Caco-2 (cell line): ENCODE measurements around the gene SNX4. TPM values are rescaled to one million over a fixed set of nuclear protein-coding genes. Genes with fewer than 3 reads are reported as not detected.
A peak's percentile ranks its signal among the peaks of the same experiment; 100 is the strongest.

Source experiments
- Bru-seq: library from RNA; stranded (reverse); fragments of 400-500 nt; gene quantifications from one replicate; lab custom pipeline; 2021; lab: Mats Ljungman, UMichigan
- BruChase-seq, 2 experiments: library from RNA; stranded (reverse); fragments of 400-500 nt; gene quantifications; one replicate each; lab custom pipeline; 2021; lab: Mats Ljungman, UMichigan
- BruUV-seq: library from RNA; stranded (reverse); fragments of 400-500 nt; replicated peaks from 2 replicates; lab custom pipeline; 2021; lab: Mats Ljungman, UMichigan
- CTCF ChIA-PET: fragments of 300-600 bp; sonication (Branson Sonifier 250); formaldehyde crosslinking; loops from one replicate; lab custom pipeline; 2022; ENCODE audit warnings: antibody characterized with exemption; lab: Charles Lee
- POLR2A ChIA-PET: fragments of 300-600 bp; sonication (Branson Sonifier 250); formaldehyde crosslinking; loops from one replicate; lab custom pipeline; 2022; ENCODE audit warnings: antibody characterized with exemption; lab: Charles Lee
- DNase-seq, 2 experiments: peaks; one replicate each; pipeline versions ENCODE4 v3.0.0 to v3.0.0-alpha.2; 2020 to 2022
- H3K27me3 ChIP-seq: replicated peaks from 2 replicates; pipeline ENCODE4 v1.6.0; 2011; ENCODE audit warnings: low read length; ENCODE audit not compliant: control insufficient read depth, insufficient read depth
- H3K36me3 ChIP-seq: 2 replicates; pipeline ENCODE4 v1.5.1; 2011; ENCODE audit warnings: low read length; ENCODE audit not compliant: control insufficient read depth, insufficient read depth
- H3K4me1 ChIP-seq: fragments of 250-450 bp; sonication (Bioruptor Pico); 2 replicates; pipeline ENCODE4 v1.5.1; 2020; ENCODE audit warnings: mild to moderate bottlenecking
- H3K4me3 ChIP-seq: 2 replicates; pipeline ENCODE4 v1.5.1; 2011; ENCODE audit warnings: low read depth, mild to moderate bottlenecking, control low read depth, low read length
- H3K9me3 ChIP-seq: fragments of 250-450 bp; sonication (Bioruptor Pico); 2 replicates; pipeline ENCODE4 v1.5.1; 2020; ENCODE audit warnings: mild to moderate bottlenecking, moderate library complexity
- H3K27ac Mint-ChIP-seq: one replicate; pipeline ENCODE4 v1.8.0; 2022; ENCODE audit warnings: mixed read lengths; ENCODE audit not compliant: unreplicated experiment
- H3K27me3 Mint-ChIP-seq: one replicate; pipeline ENCODE4 v1.8.0; 2022; ENCODE audit warnings: mixed read lengths; ENCODE audit not compliant: insufficient read depth, unreplicated experiment
- H3K36me3 Mint-ChIP-seq: one replicate; pipeline ENCODE4 v1.8.0; 2022; ENCODE audit warnings: mild to moderate bottlenecking, mixed read lengths; ENCODE audit not compliant: insufficient read depth, unreplicated experiment
- H3K4me1 Mint-ChIP-seq: one replicate; pipeline ENCODE4 v1.8.0; 2022; ENCODE audit warnings: low read depth, mixed read lengths; ENCODE audit not compliant: unreplicated experiment
- H3K4me3 Mint-ChIP-seq: one replicate; pipeline ENCODE4 v1.8.0; 2022; ENCODE audit warnings: mild to moderate bottlenecking, moderate library complexity, mixed read lengths; ENCODE audit not compliant: unreplicated experiment
- H3K9me3 Mint-ChIP-seq: one replicate; pipeline ENCODE4 v1.8.0; 2022; ENCODE audit warnings: mixed read lengths; ENCODE audit not compliant: unreplicated experiment
- CTCF ChIP-seq, 2 experiments: fragments of 200-600 bp in 1 of 2; IDR thresholded peaks; 1 replicate in 1 of 2; 2 replicates in 1 of 2; pipeline versions ENCODE4 v1.5.1 to v1.8.0; 2011 to 2022; ENCODE audit warnings: antibody characterized with exemption in 1 of 2, control low read depth in 1 of 2, inconsistent platforms in 1 of 2, low read depth in 1 of 2, low read length in 1 of 2, mild to moderate bottlenecking in 1 of 2, moderate library complexity in 1 of 2; ENCODE audit not compliant: insufficient read depth in 1 of 2, severe bottlenecking in 1 of 2, unreplicated experiment in 1 of 2
- intact Hi-C: fragments of 100-400 bp; cut with micrococcal nuclease; formaldehyde crosslinking; loops from one replicate; pipeline ENCODE4 v1.10.0; 2022; ENCODE audit not compliant: unreplicated experiment
- long read RNA-seq: library from polyadenylated mRNA; stranded (forward); transcript quantifications from one replicate; pipeline ENCODE4 v2.0.0, GENCODE V29; 2022
- total RNA-seq: library from RNA; stranded (reverse); gene quantifications from 2 replicates; pipeline ENCODE4 v1.2.3, GENCODE V29; 2022

The SNX4 gene
- total RNA-seq (54.6 and 59.0 TPM in 2 replicates), Bru-seq, nascent RNA (percentile 81 among the genes with signal in this experiment), BruChase-seq, experiment 1, labeled RNA remaining after a 2-hour chase (percentile 81 among the genes with signal in this experiment), BruChase-seq, experiment 2, labeled RNA remaining after a 6-hour chase (percentile 86 among the genes with signal in this experiment)
- long read RNA-seq, transcript SNX4-201 (14 exons, 2,513 nt), result major isoform, 139 of 170 reads
- long read RNA-seq, partial matches to known transcripts, result 8 of 170 reads
- long read RNA-seq, other reads (novel, unspliced or antisense), result 22 of 170 reads

GRCh38 chr3:125519678-125520562 lies at the start of gene SNX4:
Gene SNX4 (minus strand): TSS chr3:125520202. CDS start chr3:125520172, 30 bp downstream.
- peaks cover 30% of the 10 kb centered on the region for H3K36me3 Mint-ChIP-seq
- no peaks in the 10 kb centered on the region for H3K9me3 Mint-ChIP-seq
- CTCF ChIA-PET, result interaction anchor here (0.5 to 1.1 kb wide), 6 partner anchors 16 to 1009 kb away, joined by 3 to 7 read pairs (median 5); no protein-coding TSS in a partner anchor
- POLR2A ChIA-PET, result interaction anchor here (0.6 to 1.8 kb wide), 5 partner anchors 13 to 144 kb away, joined by 3 to 10 read pairs (median 6); partner anchors contain the start of gene OSBPL11
- intact Hi-C loops, result no loop called here
- H3K4me1 Mint-ChIP-seq, result peaks cover 7% of the 10 kb centered on the region
- peak within 1 kb of the TSS; percentile 91 for H3K27ac Mint-ChIP-seq
- DNase-seq, result peak; percentile 93 to 96
- no peak for TF ChIP-seq CTCF (IDR thresholded peaks at IDR 0.05; ENCODE audit: insufficient read depth in 1 of 2, low read depth in 1 of 2, low read length in 1 of 2, severe bottlenecking in 1 of 2, unreplicated experiment in 1 of 2)
- no peaks in the 10 kb centered on the region for H3K27me3 Mint-ChIP-seq
- H3K4me1 ChIP-seq, result no peaks in the 10 kb centered on the region
- no peaks in the 10 kb centered on the region for H3K36me3 ChIP-seq
- BruUV-seq, result no TSS peak
- no peaks in the 10 kb centered on the region for H3K9me3 ChIP-seq
- H3K4me3 Mint-ChIP-seq, result peak within 1 kb of the TSS; percentile 92
- peak within 1 kb of the TSS; percentile 69 for H3K4me3 ChIP-seq
- no peaks in the 10 kb centered on the region for H3K27me3 ChIP-seq

GRCh38 chr3:125556314-125556713 lies 36.3 kb upstream of the SNX4 start:
- H3K4me3 Mint-ChIP-seq, result no peak overlapping the region
- H3K4me1 Mint-ChIP-seq, result no peaks in the 10 kb centered on the region
- no peaks in the 10 kb centered on the region for H3K9me3 Mint-ChIP-seq
- no peak overlapping the region for H3K4me3 ChIP-seq
- no peaks in the 10 kb centered on the region; the same call in 1 of the 2 replicates for H3K36me3 ChIP-seq
- no peaks in the 10 kb centered on the region for H3K4me1 ChIP-seq
- H3K27me3 ChIP-seq, result no peaks in the 10 kb centered on the region
- H3K27me3 Mint-ChIP-seq, result no peaks in the 10 kb centered on the region
- peaks cover 22% of the 10 kb centered on the region for H3K36me3 Mint-ChIP-seq
- no peak for DNase-seq
- ChIA-PET CTCF (no interaction called here), POLR2A (no interaction called here)
- H3K27ac Mint-ChIP-seq, result no peak overlapping the region
- no TSS peak for BruUV-seq
- TF ChIP-seq CTCF (IDR thresholded peaks at IDR 0.05; ENCODE audit: insufficient read depth in 1 of 2, low read depth in 1 of 2, low read length in 1 of 2, severe bottlenecking in 1 of 2, unreplicated experiment in 1 of 2), result no peak
- intact Hi-C loops, result no loop called here
- no peaks in the 10 kb centered on the region for H3K9me3 ChIP-seq

GRCh38 chr3:125552401-125552800 lies 32.4 kb upstream of the SNX4 start:
- BruUV-seq, result no TSS peak
- H3K4me3 Mint-ChIP-seq, result no peak overlapping the region
- DNase-seq, result no peak
- Histone ChIP-seq H3K4me1 (no peaks in the 10 kb centered on the region), H3K9me3 (no peaks in the 10 kb centered on the region), H3K36me3 (no peaks in the 10 kb centered on the region; the same call in 1 of the 2 replicates), H3K27me3 (no peaks in the 10 kb centered on the region), H3K4me3 (no peak overlapping the region)
- TF ChIP-seq CTCF (IDR thresholded peaks at IDR 0.05; ENCODE audit: insufficient read depth in 1 of 2, low read depth in 1 of 2, low read length in 1 of 2, severe bottlenecking in 1 of 2, unreplicated experiment in 1 of 2), result no peak
- no peaks in the 10 kb centered on the region for H3K4me1 Mint-ChIP-seq
- no peaks in the 10 kb centered on the region for H3K9me3 Mint-ChIP-seq
- peaks cover 13% of the 10 kb centered on the region for H3K36me3 Mint-ChIP-seq
- intact Hi-C loops, result no loop called here
- no peak overlapping the region for H3K27ac Mint-ChIP-seq
- ChIA-PET CTCF (no interaction called here), POLR2A (no interaction called here)
- no peaks in the 10 kb centered on the region for H3K27me3 Mint-ChIP-seq
